Fibroblast of lung (primary cell): ENCODE data around the gene PDLIM7.

Experiments
- EZH2 ChIP-seq: IDR thresholded peaks from 2 replicates; pipeline ENCODE4 v1.5.1; 2012; ENCODE audit warnings: low read length, control low read depth, mild to moderate bottlenecking; ENCODE audit errors: missing control alignments
- TF ChIP-seq, protein P1 (sequence below), 2 donors: IDR thresholded peaks in 1 of 2; conservative IDR thresholded peaks in 1 of 2; 1 replicate in 1 of 2; 2 replicates in 1 of 2; pipeline ENCODE4 v1.5.1; 2011 to 2012; ENCODE audit warnings: low read length in 2 of 2, control low read depth in 1 of 2, inconsistent platforms in 1 of 2, low read depth in 1 of 2, mild to moderate bottlenecking in 1 of 2

DNA sequence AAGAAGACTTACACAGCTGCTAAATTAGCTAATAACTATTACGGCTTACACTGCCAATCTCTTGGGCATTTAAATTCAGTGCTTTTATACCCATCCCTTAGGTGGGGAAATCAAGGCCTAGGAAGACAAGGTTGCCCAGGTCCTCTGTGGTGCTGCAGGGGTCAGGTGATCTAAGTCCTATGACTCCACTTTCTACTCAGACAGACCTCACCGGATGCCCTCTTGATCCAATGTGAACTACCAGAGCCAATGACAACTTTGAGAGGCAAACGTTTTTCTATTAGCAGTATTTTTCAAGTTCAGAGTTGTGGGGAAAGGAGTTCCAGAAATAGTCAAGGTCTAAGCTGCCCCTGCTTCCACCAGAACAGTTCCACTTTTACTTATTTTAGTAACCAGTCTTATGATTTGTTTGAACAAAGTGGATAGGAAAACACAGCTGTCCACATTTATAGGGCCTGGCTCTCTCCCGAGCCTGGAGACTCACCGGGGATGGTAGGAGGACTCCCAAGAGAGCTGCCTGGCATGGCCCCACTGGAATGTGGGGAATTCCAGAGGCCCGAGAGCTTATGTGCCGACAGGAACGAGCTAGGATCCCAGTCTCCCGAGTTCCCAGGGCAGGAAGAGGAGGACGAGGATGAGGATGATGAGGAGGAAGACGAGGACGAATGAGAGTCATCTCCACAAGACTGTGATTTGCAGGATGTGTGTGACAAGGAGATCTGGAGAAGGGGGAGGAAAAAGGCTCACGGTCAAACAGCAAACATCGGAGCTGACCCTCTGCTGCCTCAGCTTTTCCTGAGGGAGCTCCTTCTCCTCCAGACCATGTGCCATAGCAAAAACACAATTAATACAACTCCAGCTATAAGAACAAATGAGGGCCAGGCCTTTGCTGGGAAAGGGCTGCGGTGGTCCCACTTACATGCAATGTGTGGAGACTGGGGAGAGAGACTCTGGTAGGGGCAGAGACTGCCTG is 40.3 kb upstream of the PDLIM7 start:
- TF ChIP-seq, protein P1, sequence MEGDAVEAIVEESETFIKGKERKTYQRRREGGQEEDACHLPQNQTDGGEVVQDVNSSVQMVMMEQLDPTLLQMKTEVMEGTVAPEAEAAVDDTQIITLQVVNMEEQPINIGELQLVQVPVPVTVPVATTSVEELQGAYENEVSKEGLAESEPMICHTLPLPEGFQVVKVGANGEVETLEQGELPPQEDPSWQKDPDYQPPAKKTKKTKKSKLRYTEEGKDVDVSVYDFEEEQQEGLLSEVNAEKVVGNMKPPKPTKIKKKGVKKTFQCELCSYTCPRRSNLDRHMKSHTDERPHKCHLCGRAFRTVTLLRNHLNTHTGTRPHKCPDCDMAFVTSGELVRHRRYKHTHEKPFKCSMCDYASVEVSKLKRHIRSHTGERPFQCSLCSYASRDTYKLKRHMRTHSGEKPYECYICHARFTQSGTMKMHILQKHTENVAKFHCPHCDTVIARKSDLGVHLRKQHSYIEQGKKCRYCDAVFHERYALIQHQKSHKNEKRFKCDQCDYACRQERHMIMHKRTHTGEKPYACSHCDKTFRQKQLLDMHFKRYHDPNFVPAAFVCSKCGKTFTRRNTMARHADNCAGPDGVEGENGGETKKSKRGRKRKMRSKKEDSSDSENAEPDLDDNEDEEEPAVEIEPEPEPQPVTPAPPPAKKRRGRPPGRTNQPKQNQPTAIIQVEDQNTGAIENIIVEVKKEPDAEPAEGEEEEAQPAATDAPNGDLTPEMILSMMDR (conservative IDR thresholded peaks at IDR 0.05 in 1 of 2, IDR thresholded peaks at IDR 0.05 in 1 of 2; ENCODE audit: low read depth in 1 of 2, low read length in 2 of 2), result no peak
- no peak for TF ChIP-seq EZH2
